Thyroid gland (tissue), 4 donors: ENCODE data around the gene AGBL1. TPM values are rescaled to one million over a fixed set of nuclear protein-coding genes. Genes with fewer than 3 reads are reported as not detected.

Source experiments
- DNase-seq, 2 donors: peaks; one replicate each; pipeline ENCODE4 v3.0.0-alpha.2; 2019
- H3K27ac ChIP-seq, 3 donors: fragments of 200-600 bp; sonication (generic); 1 replicate in 2 of 3; 2 replicates in 1 of 3; pipeline ENCODE4 v1.5.1; 2016 to 2019; ENCODE audit warnings: mild to moderate bottlenecking in 1 of 3, moderate library complexity in 1 of 3
- H3K27me3 ChIP-seq: fragments of 200-600 bp; sonication (generic); one replicate; pipeline ENCODE4 v1.5.1; 2019
- H3K36me3 ChIP-seq, 2 donors: fragments of 200-600 bp; sonication (generic); one replicate each; pipeline ENCODE4 v1.5.1; 2016 to 2019
- H3K4me1 ChIP-seq, 2 donors: fragments of 200-600 bp; sonication (generic); one replicate each; pipeline ENCODE4 v1.5.1; 2017 to 2019
- H3K4me3 ChIP-seq, 3 donors: fragments of 200-600 bp; sonication (generic); replicated peaks in 1 of 3; 1 replicate in 2 of 3; 2 replicates in 1 of 3; pipeline ENCODE4 v1.5.1; 2016; ENCODE audit warnings: mild to moderate bottlenecking in 1 of 3
- H3K9me3 ChIP-seq: fragments of 200-600 bp; sonication (generic); one replicate; pipeline ENCODE4 v1.5.1; 2017
- POLR2A ChIP-seq, 2 donors: fragments of 450-650 bp; IDR thresholded peaks; one replicate each; pipeline ENCODE4 v1.6.1; 2017; ENCODE audit warnings: antibody characterized with exemption in 2 of 2, mild to moderate bottlenecking in 2 of 2, moderate library complexity in 1 of 2
- WGBS, 2 donors: methylation state at CpG; one replicate each; pipeline ENCODE4 v1.1.5; 2017; 5-methylcytosine and 5-hydroxymethylcytosine counted together
- intact Hi-C: fragments of 100-400 bp; cut with DNase I; formaldehyde crosslinking; loops from one replicate; pipeline ENCODE4 v1.15.1; 2023
- total RNA-seq, 4 donors: library from RNA; depleted of rRNA; stranded (reverse); fragments of >200 nt; gene quantifications; one replicate each; pipeline ENCODE4 v1.2.3, GENCODE V29; 2016
- TF ChIP-seq, protein P1 (sequence below), 6 experiments: fragments of 200-600 bp in 3 of 6; fragments of 450-650 bp in 3 of 6; sonication (generic) in 3 of 6; IDR thresholded peaks; one replicate each; pipeline ENCODE4 v1.5.1; 2016 to 2019; ENCODE audit warnings: antibody characterized with exemption in 6 of 6, mild to moderate bottlenecking in 2 of 6, inconsistent platforms in 1 of 6, moderate library complexity in 1 of 6

AGBL1 gene
- total RNA-seq, 4 donors from 2014 or later: not detected

GRCh38 chr15:86988033-86988432 lies 908.4 kb downstream of the AGBL1 start:
- no peaks in the 10 kb centered on the region for H3K4me1 ChIP-seq
- no peak for DNase-seq
- H3K27ac ChIP-seq: no peak overlapping the region
- TF ChIP-seq, protein P1, sequence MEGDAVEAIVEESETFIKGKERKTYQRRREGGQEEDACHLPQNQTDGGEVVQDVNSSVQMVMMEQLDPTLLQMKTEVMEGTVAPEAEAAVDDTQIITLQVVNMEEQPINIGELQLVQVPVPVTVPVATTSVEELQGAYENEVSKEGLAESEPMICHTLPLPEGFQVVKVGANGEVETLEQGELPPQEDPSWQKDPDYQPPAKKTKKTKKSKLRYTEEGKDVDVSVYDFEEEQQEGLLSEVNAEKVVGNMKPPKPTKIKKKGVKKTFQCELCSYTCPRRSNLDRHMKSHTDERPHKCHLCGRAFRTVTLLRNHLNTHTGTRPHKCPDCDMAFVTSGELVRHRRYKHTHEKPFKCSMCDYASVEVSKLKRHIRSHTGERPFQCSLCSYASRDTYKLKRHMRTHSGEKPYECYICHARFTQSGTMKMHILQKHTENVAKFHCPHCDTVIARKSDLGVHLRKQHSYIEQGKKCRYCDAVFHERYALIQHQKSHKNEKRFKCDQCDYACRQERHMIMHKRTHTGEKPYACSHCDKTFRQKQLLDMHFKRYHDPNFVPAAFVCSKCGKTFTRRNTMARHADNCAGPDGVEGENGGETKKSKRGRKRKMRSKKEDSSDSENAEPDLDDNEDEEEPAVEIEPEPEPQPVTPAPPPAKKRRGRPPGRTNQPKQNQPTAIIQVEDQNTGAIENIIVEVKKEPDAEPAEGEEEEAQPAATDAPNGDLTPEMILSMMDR (IDR thresholded peaks at IDR 0.05): no peak
- no peak for TF ChIP-seq POLR2A (IDR thresholded peaks at IDR 0.05)
- no peaks in the 10 kb centered on the region for H3K9me3 ChIP-seq
- no peak overlapping the region for H3K4me3 ChIP-seq
- WGBS, 2 donors: 82 to 87% methylated on average over 4 of the region's 4 CpGs
- no peaks in the 10 kb centered on the region for H3K36me3 ChIP-seq
- H3K27me3 ChIP-seq: no peaks in the 10 kb centered on the region
- intact Hi-C loops: no loop called here

- no peaks in the 10 kb centered on the region for H3K9me3 ChIP-seq
- no peaks in the 10 kb centered on the region for H3K36me3 ChIP-seq
- H3K27me3 ChIP-seq: no peaks in the 10 kb centered on the region
- WGBS, 2 donors: 77% methylated on average over 2 of the region's 2 CpGs
- no peak for TF ChIP-seq POLR2A (IDR thresholded peaks at IDR 0.05)
- TF ChIP-seq, protein P1 (IDR thresholded peaks at IDR 0.05): no peak
- H3K27ac ChIP-seq: no peak overlapping the region
- no peak for DNase-seq
- intact Hi-C loops: no loop called here
- no peaks in the 10 kb centered on the region for H3K4me1 ChIP-seq
- no peak overlapping the region for H3K4me3 ChIP-seq
Measured at GRCh38 chr15:87021751-87022150, 942.1 kb downstream of the AGBL1 start.

GRCh38 chr15:87031540-87032230 lies 952.0 kb downstream of the AGBL1 start:
- WGBS, 2 donors: 64 to 71% methylated on average over 6 of the region's 6 CpGs
- TF ChIP-seq POLR2A (IDR thresholded peaks at IDR 0.05): no peak
- TF ChIP-seq, protein P1 (IDR thresholded peaks at IDR 0.05): no peak
- Histone ChIP-seq H3K9me3 (no peaks in the 10 kb centered on the region), H3K36me3 (no peaks in the 10 kb centered on the region), H3K4me3 (no peak overlapping the region), H3K27me3 (no peaks in the 10 kb centered on the region), H3K27ac (no peak overlapping the region), H3K4me1 (no peaks in the 10 kb centered on the region)
- intact Hi-C loops: no loop called here
- DNase-seq: no peak

DNA sequence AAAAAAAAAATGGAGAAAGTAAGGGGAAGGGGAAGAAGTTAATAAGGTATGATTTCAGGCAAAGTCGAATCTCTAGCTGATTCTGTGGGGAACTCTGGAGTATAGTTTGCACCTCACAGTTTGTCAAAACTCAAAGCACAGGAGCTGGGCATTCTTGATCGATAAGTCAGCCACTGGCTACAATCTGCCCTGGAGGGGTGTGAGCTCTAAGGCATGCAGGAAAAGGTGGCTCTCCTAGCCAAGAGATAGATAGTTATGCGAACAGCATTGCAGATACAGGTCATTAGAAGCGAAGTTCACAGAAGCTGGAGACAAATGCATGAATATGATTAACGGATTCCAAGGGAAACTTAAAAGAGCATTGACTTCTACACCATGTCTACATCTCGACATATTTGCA lies 952.6 kb downstream of the AGBL1 start:
- H3K9me3 ChIP-seq: no peaks in the 10 kb centered on the region
- no peaks in the 10 kb centered on the region for H3K27me3 ChIP-seq
- H3K4me1 ChIP-seq: no peaks in the 10 kb centered on the region
- intact Hi-C loops: no loop called here
- DNase-seq: no peak
- no peaks in the 10 kb centered on the region for H3K36me3 ChIP-seq
- TF ChIP-seq, protein P1 (IDR thresholded peaks at IDR 0.05): no peak
- no peak for TF ChIP-seq POLR2A (IDR thresholded peaks at IDR 0.05)
- H3K27ac ChIP-seq: no peak overlapping the region
- no peak overlapping the region for H3K4me3 ChIP-seq
- 84% methylated on average over 6 of the region's 6 CpGs for WGBS, 2 donors

GRCh38 chr15:87033056-87033455 lies 953.4 kb downstream of the AGBL1 start:
- no peak for TF ChIP-seq POLR2A (IDR thresholded peaks at IDR 0.05)
- TF ChIP-seq, protein P1 (IDR thresholded peaks at IDR 0.05): no peak
- Histone ChIP-seq H3K4me1 (no peaks in the 10 kb centered on the region), H3K36me3 (no peaks in the 10 kb centered on the region), H3K9me3 (no peaks in the 10 kb centered on the region), H3K27ac (no peak overlapping the region), H3K27me3 (no peaks in the 10 kb centered on the region), H3K4me3 (no peak overlapping the region)
- 68 to 75% methylated on average over 2 of the region's 2 CpGs for WGBS, 2 donors
- DNase-seq: no peak
- intact Hi-C loops: no loop called here
